HepG2 (cell line): Measurements from ENCODE around the gene DTYMK. TPM values are rescaled to one million over a fixed set of nuclear protein-coding genes. Genes with fewer than 3 reads are reported as not detected.

Source experiments
- BCL6 ChIP-seq: IDR thresholded peaks from 2 replicates; pipeline ENCODE4 v1.6.1; 2016; ENCODE audit warnings: missing genetic modification reagents, missing compliant biosample characterization
- EZH2 ChIP-seq: conservative IDR thresholded peaks from 2 replicates; pipeline ENCODE4 v1.6.1; 2012; ENCODE audit warnings: mild to moderate bottlenecking, low read depth, low read length, moderate library complexity
- JUND ChIP-seq: sonication (generic); formaldehyde crosslinking; IDR thresholded peaks from 2 replicates; pipeline ENCODE4 v1.8.0; 2022; ENCODE audit warnings: mild to moderate bottlenecking, missing genetic modification reagents
- MAZ ChIP-seq, 2 experiments: sonication (generic) in 1 of 2; formaldehyde crosslinking in 1 of 2; IDR thresholded peaks; 2 replicates each; pipeline versions ENCODE4 v1.5.0 to v1.6.1; 2012 to 2020; ENCODE audit warnings: low read depth in 2 of 2, mild to moderate bottlenecking in 2 of 2, borderline replicate concordance in 1 of 2, improper control_type of control experiment in 1 of 2, low read length in 1 of 2, missing genetic modification reagents in 1 of 2, moderate library complexity in 1 of 2
- MIXL1 ChIP-seq: IDR thresholded peaks from 2 replicates; pipeline ENCODE4 v1.6.1; 2016
- MZF1 ChIP-seq: sonication (generic); formaldehyde crosslinking; IDR thresholded peaks from 2 replicates; pipeline ENCODE4 v1.8.1; 2023; ENCODE audit warnings: mild to moderate bottlenecking, missing genetic modification reagents, borderline replicate concordance
- PCBP1 ChIP-seq: fragments of 200-400 bp; formaldehyde crosslinking; IDR thresholded peaks from 2 replicates; pipeline ENCODE4 v1.6.1; 2017; ENCODE audit warnings: mild to moderate bottlenecking, low read depth, low read length, borderline replicate concordance
- PHF20 ChIP-seq: sonication (generic); formaldehyde crosslinking; IDR thresholded peaks from 2 replicates; pipeline ENCODE4 v1.5.0; 2020; ENCODE audit warnings: mild to moderate bottlenecking, missing genetic modification reagents
- PTBP1 ChIP-seq: fragments of 200-400 bp; formaldehyde crosslinking; IDR thresholded peaks from 2 replicates; pipeline ENCODE4 v1.6.1; 2018; ENCODE audit warnings: low read length, low read depth; ENCODE audit not compliant: poor library complexity, severe bottlenecking
- REPIN1 ChIP-seq: sonication (generic); formaldehyde crosslinking; IDR thresholded peaks from 2 replicates; pipeline ENCODE4 v1.8.0; 2022; ENCODE audit warnings: missing genetic modification reagents, low read depth, mild to moderate bottlenecking, borderline replicate concordance
- SALL1 ChIP-seq: sonication (generic); formaldehyde crosslinking; IDR thresholded peaks from 2 replicates; pipeline ENCODE4 v1.8.0; 2022; ENCODE audit warnings: mild to moderate bottlenecking, missing genetic modification reagents
- TCF7 ChIP-seq: sonication (generic); IDR thresholded peaks from 2 replicates; pipeline ENCODE4 v1.6.1; 2016; ENCODE audit warnings: antibody characterized with exemption, low read depth
- TMF1 ChIP-seq: sonication (generic); formaldehyde crosslinking; IDR thresholded peaks from 2 replicates; pipeline ENCODE4 v1.8.1; 2022; ENCODE audit warnings: low read depth, missing genetic modification reagents
- ZBTB1 ChIP-seq: sonication (generic); formaldehyde crosslinking; IDR thresholded peaks from 2 replicates; pipeline ENCODE4 v1.4.0; 2020; ENCODE audit warnings: missing genetic modification reagents, borderline replicate concordance
- ZC3H13 ChIP-seq: sonication (generic); formaldehyde crosslinking; IDR thresholded peaks from 2 replicates; pipeline ENCODE4 v1.8.1; 2023; ENCODE audit warnings: mild to moderate bottlenecking, missing genetic modification reagents, moderate library complexity
- ZNF224 ChIP-seq: sonication (generic); formaldehyde crosslinking; IDR thresholded peaks from 2 replicates; pipeline ENCODE4 v1.5.0; 2020; ENCODE audit warnings: mild to moderate bottlenecking, missing genetic modification reagents
- ZNF564 ChIP-seq: sonication (generic); formaldehyde crosslinking; IDR thresholded peaks from 2 replicates; pipeline ENCODE4 v1.8.1; 2023; ENCODE audit warnings: mild to moderate bottlenecking, missing genetic modification reagents
- ZNF577 ChIP-seq: sonication (generic); formaldehyde crosslinking; IDR thresholded peaks from 2 replicates; pipeline ENCODE4 v1.4.0; 2020; ENCODE audit warnings: mild to moderate bottlenecking, low read depth, missing genetic modification reagents, borderline replicate concordance
- ZNF619 ChIP-seq: sonication (generic); formaldehyde crosslinking; IDR thresholded peaks from 2 replicates; pipeline ENCODE4 v1.4.0; 2020; ENCODE audit warnings: mild to moderate bottlenecking, missing genetic modification reagents
- polyA plus RNA-seq, 8 experiments: library from polyadenylated mRNA; depleted of rRNA in 3 of 8; stranded (reverse) in 7 of 8; unstranded in 1 of 8; fragments of >200 nt; fragmentation: Illumina TruSeq in 4 of 8; extraction: Trizol in 4 of 8; gene quantifications; 2 replicates each; pipeline versions ENCODE4 v1.2.1 to v1.2.3, GENCODE V29; 2011 to 2016; ENCODE audit warnings: low read depth in 4 of 8, missing spikeins in 1 of 8, mixed read lengths in 1 of 8; ENCODE audit not compliant: insufficient read depth in 1 of 8
- total RNA-seq, 5 experiments: library from RNA; depleted of rRNA; stranded (reverse); fragments of >200 nt; fragmentation: Illumina TruSeq; extraction: Trizol; gene quantifications; 2 replicates each; pipeline ENCODE4 v1.2.3, GENCODE V29; 2016; ENCODE audit warnings: low read depth in 1 of 5
- TF ChIP-seq, protein P1 (sequence below): sonication (generic); formaldehyde crosslinking; IDR thresholded peaks from 2 replicates; pipeline ENCODE4 v1.5.0; 2020; ENCODE audit warnings: missing genetic modification reagents
- TF ChIP-seq, protein P2 (sequence below): sonication (generic); formaldehyde crosslinking; IDR thresholded peaks from 2 replicates; pipeline ENCODE4 v1.4.0; 2020; ENCODE audit warnings: mild to moderate bottlenecking, missing genetic modification reagents
- TF ChIP-seq, protein P3 (sequence below): sonication (generic); formaldehyde crosslinking; IDR thresholded peaks from 2 replicates; pipeline ENCODE4 v1.5.0; 2020; ENCODE audit warnings: missing genetic modification reagents
- TF ChIP-seq, protein P4 (sequence below): sonication (generic); formaldehyde crosslinking; IDR thresholded peaks from 2 replicates; pipeline ENCODE4 v1.8.1; 2023; ENCODE audit warnings: missing genetic modification reagents, mild to moderate bottlenecking, borderline replicate concordance
- TF ChIP-seq, protein P5 (sequence below): sonication (generic); formaldehyde crosslinking; IDR thresholded peaks from 2 replicates; pipeline ENCODE4 v1.5.1; 2020; ENCODE audit warnings: mild to moderate bottlenecking, missing genetic modification reagents, moderate library complexity

DTYMK gene
- total and polyA plus RNA-seq, 2 of the 13 experiments (the other 11 are each of a cell fraction or from before 2014, with no cell fraction given): 57.5 to 134 TPM

DNA sequence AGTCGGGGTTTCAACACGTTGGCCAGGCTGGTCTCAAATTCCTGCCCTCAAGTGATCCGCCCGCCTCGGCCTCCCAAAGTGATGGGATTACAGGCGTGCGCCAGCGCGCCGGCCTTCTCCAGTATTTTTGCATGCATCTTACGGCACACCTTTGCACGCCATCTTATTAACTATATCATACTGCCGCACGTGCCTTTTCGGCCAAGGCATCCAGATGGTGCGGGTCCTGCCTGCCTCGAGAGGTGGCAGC lies 14.5 kb upstream of the DTYMK start (continued):
- TF ChIP-seq, protein P1, sequence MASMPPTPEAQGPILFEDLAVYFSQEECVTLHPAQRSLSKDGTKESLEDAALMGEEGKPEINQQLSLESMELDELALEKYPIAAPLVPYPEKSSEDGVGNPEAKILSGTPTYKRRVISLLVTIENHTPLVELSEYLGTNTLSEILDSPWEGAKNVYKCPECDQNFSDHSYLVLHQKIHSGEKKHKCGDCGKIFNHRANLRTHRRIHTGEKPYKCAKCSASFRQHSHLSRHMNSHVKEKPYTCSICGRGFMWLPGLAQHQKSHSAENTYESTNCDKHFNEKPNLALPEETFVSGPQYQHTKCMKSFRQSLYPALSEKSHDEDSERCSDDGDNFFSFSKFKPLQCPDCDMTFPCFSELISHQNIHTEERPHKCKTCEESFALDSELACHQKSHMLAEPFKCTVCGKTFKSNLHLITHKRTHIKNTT (CRISPR knock-in tag): no peak
- 0 out of 2 replicates have a peak, but pooled peaks have one; percentile 84 for TF ChIP-seq ZC3H13 (CRISPR knock-in tag)
- TF ChIP-seq ZNF224 (CRISPR knock-in tag): 0 out of 2 replicates have a peak, but pooled peaks have one; percentile 69
- TF ChIP-seq, protein P2, sequence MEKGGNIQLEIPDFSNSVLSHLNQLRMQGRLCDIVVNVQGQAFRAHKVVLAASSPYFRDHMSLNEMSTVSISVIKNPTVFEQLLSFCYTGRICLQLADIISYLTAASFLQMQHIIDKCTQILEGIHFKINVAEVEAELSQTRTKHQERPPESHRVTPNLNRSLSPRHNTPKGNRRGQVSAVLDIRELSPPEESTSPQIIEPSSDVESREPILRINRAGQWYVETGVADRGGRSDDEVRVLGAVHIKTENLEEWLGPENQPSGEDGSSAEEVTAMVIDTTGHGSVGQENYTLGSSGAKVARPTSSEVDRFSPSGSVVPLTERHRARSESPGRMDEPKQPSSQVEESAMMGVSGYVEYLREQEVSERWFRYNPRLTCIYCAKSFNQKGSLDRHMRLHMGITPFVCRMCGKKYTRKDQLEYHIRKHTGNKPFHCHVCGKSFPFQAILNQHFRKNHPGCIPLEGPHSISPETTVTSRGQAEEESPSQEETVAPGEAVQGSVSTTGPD: no peak
- 0 out of 2 replicates have a peak, but pooled peaks have one; percentile 25 for TF ChIP-seq MIXL1 (CRISPR knock-in tag)
- TF ChIP-seq, protein P3, sequence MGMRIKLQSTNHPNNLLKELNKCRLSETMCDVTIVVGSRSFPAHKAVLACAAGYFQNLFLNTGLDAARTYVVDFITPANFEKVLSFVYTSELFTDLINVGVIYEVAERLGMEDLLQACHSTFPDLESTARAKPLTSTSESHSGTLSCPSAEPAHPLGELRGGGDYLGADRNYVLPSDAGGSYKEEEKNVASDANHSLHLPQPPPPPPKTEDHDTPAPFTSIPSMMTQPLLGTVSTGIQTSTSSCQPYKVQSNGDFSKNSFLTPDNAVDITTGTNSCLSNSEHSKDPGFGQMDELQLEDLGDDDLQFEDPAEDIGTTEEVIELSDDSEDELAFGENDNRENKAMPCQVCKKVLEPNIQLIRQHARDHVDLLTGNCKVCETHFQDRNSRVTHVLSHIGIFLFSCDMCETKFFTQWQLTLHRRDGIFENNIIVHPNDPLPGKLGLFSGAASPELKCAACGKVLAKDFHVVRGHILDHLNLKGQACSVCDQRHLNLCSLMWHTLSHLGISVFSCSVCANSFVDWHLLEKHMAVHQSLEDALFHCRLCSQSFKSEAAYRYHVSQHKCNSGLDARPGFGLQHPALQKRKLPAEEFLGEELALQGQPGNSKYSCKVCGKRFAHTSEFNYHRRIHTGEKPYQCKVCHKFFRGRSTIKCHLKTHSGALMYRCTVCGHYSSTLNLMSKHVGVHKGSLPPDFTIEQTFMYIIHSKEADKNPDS (CRISPR knock-in tag): no peak
- TF ChIP-seq EZH2: no peak
- TF ChIP-seq PTBP1: peak; percentile 8
- TF ChIP-seq, protein P4, sequence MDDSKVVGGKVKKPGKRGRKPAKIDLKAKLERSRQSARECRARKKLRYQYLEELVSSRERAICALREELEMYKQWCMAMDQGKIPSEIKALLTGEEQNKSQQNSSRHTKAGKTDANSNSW (CRISPR knock-in tag): 0 out of 2 replicates have a peak, but pooled peaks have one; percentile 44
- no peak for TF ChIP-seq SALL1 (CRISPR knock-in tag)
- no peak for TF ChIP-seq MAZ (IDR thresholded peaks at IDR 0.05; ENCODE audit: borderline replicate concordance, low read depth, low read length)
- TF ChIP-seq MAZ (CRISPR knock-in tag; IDR thresholded peaks at IDR 0.05; ENCODE audit: low read depth): no peak
- no peak for TF ChIP-seq ZNF577 (CRISPR knock-in tag)
- TF ChIP-seq PCBP1: no peak
- TF ChIP-seq JUND (CRISPR knock-in tag): no peak
- peak; percentile 50; the same call in 1 of the 2 replicates for TF ChIP-seq TMF1
- no peak for TF ChIP-seq ZNF619 (CRISPR knock-in tag)
- TF ChIP-seq ZBTB1: no peak
- TF ChIP-seq, protein P5, sequence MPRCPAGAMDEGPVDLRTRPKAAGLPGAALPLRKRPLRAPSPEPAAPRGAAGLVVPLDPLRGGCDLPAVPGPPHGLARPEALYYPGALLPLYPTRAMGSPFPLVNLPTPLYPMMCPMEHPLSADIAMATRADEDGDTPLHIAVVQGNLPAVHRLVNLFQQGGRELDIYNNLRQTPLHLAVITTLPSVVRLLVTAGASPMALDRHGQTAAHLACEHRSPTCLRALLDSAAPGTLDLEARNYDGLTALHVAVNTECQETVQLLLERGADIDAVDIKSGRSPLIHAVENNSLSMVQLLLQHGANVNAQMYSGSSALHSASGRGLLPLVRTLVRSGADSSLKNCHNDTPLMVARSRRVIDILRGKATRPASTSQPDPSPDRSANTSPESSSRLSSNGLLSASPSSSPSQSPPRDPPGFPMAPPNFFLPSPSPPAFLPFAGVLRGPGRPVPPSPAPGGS (CRISPR knock-in tag): no peak
- TF ChIP-seq MZF1 (CRISPR knock-in tag): 0 out of 2 replicates have a peak, but pooled peaks have one; percentile 12
- TF ChIP-seq ZNF564 (CRISPR knock-in tag): no peak
- no peak for TF ChIP-seq REPIN1 (CRISPR knock-in tag)
- no peak; the same call in 1 of the 2 replicates for TF ChIP-seq BCL6 (CRISPR knock-in tag)
- no peak for TF ChIP-seq TCF7
- no peak for TF ChIP-seq PHF20 (CRISPR knock-in tag)
